Bronchial epithelial cell (primary cell): ENCODE measurements around the gene SFMBT2. TPM values are rescaled to one million over a fixed set of nuclear protein-coding genes. Genes with fewer than 3 reads are reported as not detected.

ENCODE experiments used
- DNase-seq: peaks from one replicate; pipeline ENCODE4 v3.0.0-alpha.2; 2010; ENCODE audit warnings: low read depth
- FAIRE-seq: peaks from 2 replicates; lab custom pipeline; 2011; peaks lifted over from hg19 to GRCh38; lab: Jason Lieb, UNC
- H3K27me3 ChIP-seq: 2 replicates; pipeline ENCODE4 v1.5.1; 2011; ENCODE audit warnings: low read length; ENCODE audit not compliant: control insufficient read depth, insufficient read depth
- H3K36me3 ChIP-seq: 2 replicates; pipeline ENCODE4 v1.5.1; 2011; ENCODE audit warnings: low read length; ENCODE audit not compliant: control insufficient read depth, insufficient read depth
- H3K4me3 ChIP-seq: 2 replicates; pipeline ENCODE4 v1.5.1; 2011; ENCODE audit warnings: mild to moderate bottlenecking, low read depth, low read length, control low read depth
- total RNA-seq: library from RNA; depleted of rRNA; stranded (reverse); fragments of >200 nt; gene quantifications from 2 replicates; pipeline ENCODE4 v1.2.1, GENCODE V29; 2014
- TF ChIP-seq, protein P1 (sequence below): IDR thresholded peaks from 2 replicates; pipeline ENCODE4 v1.5.1; 2011; ENCODE audit warnings: mild to moderate bottlenecking, moderate library complexity, low read length, control low read depth, inconsistent platforms; ENCODE audit not compliant: insufficient read depth, severe bottlenecking

SFMBT2 gene
- total RNA-seq, 1 donor from 2014 or later = under 0.01 TPM

DNA sequence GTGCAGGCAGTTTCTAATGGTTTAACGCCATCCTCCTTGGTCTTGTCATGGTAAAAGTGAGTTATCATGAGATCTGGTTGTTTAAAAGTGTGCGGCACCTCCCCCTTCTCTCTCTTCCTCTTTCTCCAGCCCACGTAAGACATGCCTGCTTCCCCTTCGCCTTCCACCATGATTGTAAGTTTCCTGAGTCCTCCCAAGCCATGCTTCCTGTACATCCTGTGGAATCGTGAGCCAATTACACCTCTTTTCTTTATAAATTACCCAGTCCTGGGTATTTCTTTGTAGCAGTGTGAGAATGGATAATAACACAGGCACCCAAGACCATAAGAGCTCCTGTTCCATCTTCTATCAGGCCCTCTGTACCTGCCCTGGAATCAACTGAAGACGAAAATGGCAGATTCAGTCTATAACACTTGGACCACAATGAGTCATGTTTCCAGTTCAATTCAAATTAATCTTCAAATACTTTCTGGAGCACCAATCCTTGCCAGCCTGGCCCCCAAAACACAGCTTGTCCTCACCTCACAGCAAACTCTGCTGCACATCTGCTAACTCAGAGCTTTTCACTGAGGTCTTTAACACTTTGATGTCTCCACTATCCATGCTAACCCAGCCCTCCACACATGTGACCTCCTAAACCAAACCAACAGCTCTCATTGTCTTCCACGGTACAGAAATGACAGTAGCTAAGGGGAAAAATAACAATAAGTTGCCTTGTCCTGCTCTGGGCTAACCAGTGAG lies 73.2 kb downstream of the SFMBT2 start:
- H3K27me3 ChIP-seq = no peaks in the 10 kb centered on the region
- no peak overlapping the region for H3K4me3 ChIP-seq
- H3K36me3 ChIP-seq = no peaks in the 10 kb centered on the region
- no peak for FAIRE-seq
- TF ChIP-seq, protein P1, sequence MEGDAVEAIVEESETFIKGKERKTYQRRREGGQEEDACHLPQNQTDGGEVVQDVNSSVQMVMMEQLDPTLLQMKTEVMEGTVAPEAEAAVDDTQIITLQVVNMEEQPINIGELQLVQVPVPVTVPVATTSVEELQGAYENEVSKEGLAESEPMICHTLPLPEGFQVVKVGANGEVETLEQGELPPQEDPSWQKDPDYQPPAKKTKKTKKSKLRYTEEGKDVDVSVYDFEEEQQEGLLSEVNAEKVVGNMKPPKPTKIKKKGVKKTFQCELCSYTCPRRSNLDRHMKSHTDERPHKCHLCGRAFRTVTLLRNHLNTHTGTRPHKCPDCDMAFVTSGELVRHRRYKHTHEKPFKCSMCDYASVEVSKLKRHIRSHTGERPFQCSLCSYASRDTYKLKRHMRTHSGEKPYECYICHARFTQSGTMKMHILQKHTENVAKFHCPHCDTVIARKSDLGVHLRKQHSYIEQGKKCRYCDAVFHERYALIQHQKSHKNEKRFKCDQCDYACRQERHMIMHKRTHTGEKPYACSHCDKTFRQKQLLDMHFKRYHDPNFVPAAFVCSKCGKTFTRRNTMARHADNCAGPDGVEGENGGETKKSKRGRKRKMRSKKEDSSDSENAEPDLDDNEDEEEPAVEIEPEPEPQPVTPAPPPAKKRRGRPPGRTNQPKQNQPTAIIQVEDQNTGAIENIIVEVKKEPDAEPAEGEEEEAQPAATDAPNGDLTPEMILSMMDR = no peak
- DNase-seq = no peak

GRCh38 chr10:7335977-7336376 lies 74.9 kb downstream of the SFMBT2 start:
- H3K27me3 ChIP-seq = no peaks in the 10 kb centered on the region
- no peak for DNase-seq
- TF ChIP-seq, protein P1 = no peak
- no peak overlapping the region for H3K4me3 ChIP-seq
- FAIRE-seq = no peak
- no peaks in the 10 kb centered on the region for H3K36me3 ChIP-seq

DNA sequence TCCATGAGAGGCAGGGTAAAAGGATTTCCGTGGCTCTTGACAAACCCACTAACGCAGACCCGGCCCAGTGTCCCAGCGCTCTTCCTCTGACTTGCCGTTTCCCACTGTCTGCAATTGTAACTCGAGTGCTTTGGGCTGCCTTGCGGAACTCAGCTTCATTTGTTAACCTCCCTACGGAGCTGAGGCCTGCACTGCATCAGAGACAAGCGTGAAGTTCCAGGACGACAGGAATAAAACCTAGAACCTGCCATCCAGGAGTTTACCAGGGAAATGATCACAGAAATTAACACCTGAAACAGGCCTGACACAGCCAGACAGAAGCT lies 76.2 kb downstream of the SFMBT2 start:
- TF ChIP-seq, protein P1 = no peak
- Histone ChIP-seq H3K27me3 (no peaks in the 10 kb centered on the region), H3K36me3 (no peaks in the 10 kb centered on the region), H3K4me3 (no peak overlapping the region)
- DNase-seq = no peak
- no peak for FAIRE-seq

DNA sequence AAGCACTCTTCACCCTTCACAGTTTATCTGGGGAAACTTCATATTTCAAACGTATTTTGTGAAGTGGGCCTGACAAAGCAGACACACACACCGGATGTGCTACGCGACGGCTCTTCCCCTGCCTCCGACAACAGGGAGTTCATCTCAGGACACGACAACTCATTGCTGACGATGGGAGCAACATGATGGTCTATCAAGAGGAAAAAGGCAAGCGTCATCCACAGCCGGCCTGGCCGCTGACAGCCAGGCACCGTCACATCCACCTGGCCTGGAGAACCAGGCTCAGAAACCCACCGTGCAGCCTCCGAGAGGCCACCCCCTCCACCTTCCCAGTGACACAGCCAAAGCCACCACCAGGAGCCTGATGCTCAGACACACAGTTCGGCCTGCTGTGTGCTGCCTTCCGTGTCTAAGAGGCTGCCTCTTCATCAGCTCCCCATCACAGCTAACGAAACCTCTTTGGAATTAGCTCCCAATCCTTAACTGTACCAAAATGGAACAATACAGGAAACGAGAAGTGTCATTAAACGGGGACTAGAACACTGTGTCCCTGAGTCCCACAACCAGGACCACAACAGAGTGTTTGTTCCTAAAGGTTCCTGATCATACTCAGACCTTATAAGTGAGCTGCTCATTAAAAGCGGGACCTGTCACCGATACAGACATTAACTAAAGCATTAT lies 76.7 kb downstream of the SFMBT2 start:
- H3K27me3 ChIP-seq = no peaks in the 10 kb centered on the region
- H3K36me3 ChIP-seq = no peaks in the 10 kb centered on the region
- DNase-seq (no peak), FAIRE-seq (no peak)
- TF ChIP-seq, protein P1 = no peak
- H3K4me3 ChIP-seq = no peak overlapping the region

DNA sequence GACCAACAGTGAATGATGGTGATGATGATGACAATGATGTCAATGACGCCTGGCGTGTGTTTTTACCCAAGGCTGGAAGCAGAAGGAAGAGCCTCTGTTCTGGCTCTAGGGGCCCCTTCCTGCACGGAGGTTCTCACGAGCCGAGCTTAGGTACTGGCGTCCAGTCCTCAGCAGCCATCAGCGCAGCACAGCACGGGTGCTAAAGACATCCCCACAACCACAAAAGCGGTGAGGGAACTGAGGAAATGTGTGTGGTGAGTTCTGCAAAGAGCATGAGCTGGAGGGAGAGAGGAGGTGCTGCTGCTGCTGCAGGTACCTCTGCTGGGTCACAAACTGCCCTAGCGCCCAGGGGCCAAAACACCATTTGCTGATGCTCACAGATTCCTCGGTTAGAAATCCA lies 81.6 kb downstream of the SFMBT2 start:
- Histone ChIP-seq H3K27me3 (no peaks in the 10 kb centered on the region), H3K36me3 (no peaks in the 10 kb centered on the region), H3K4me3 (no peak overlapping the region)
- TF ChIP-seq, protein P1 = no peak
- FAIRE-seq (no peak), DNase-seq (no peak)
